PC-3 (cell line): ENCODE results near the gene SVOPL. TPM values are rescaled to one million over a fixed set of nuclear protein-coding genes. Genes with fewer than 3 reads are reported as not detected.

ENCODE experiments used
- ATAC-seq: fragments of 200-7000 bp; cut with Tn5 transposase; 2 replicates; pipeline ENCODE4 v1.9.1; 2020; ENCODE audit warnings: mild to moderate bottlenecking, moderate library complexity
- BruUV-seq: library from RNA; stranded (reverse); fragments of 400-500 nt; replicated peaks from 2 replicates; lab custom pipeline; 2021; lab: Mats Ljungman, UMichigan
- CTCF ChIA-PET: fragments of 300-600 bp; sonication (Branson Sonifier 250); formaldehyde crosslinking; loops from one replicate; lab custom pipeline; 2022; ENCODE audit warnings: antibody characterized with exemption; lab: Charles Lee
- POLR2A ChIA-PET: fragments of 300-600 bp; sonication (Branson Sonifier 250); formaldehyde crosslinking; loops from one replicate; lab custom pipeline; 2022; ENCODE audit warnings: antibody characterized with exemption; ENCODE audit not compliant: unreplicated experiment; lab: Charles Lee
- DNase-seq: peaks from one replicate; pipeline ENCODE4 v3.0.0-alpha.2; 2015
- H2AFZ ChIP-seq: fragments of 300-600 bp; sonication (generic); 2 replicates; pipeline ENCODE4 v1.6.0; 2016; ENCODE audit warnings: antibody characterized with exemption, low read length
- H3F3A ChIP-seq: fragments of 300-600 bp; sonication (generic); one replicate; pipeline ENCODE4 v1.6.0; 2017; ENCODE audit warnings: antibody characterized with exemption, low read length, control low read depth, mild to moderate bottlenecking; ENCODE audit not compliant: unreplicated experiment
- H3K27ac ChIP-seq: fragments of 300-600 bp; sonication (generic); 2 replicates; pipeline ENCODE4 v1.5.1; 2016; ENCODE audit warnings: mild to moderate bottlenecking, low read length
- H3K27me3 ChIP-seq: fragments of 300-600 bp; sonication (generic); 2 replicates; pipeline ENCODE4 v1.6.1; 2016; ENCODE audit warnings: low read length, mixed read lengths
- H3K36me3 ChIP-seq: fragments of 300-600 bp; sonication (generic); 2 replicates; pipeline ENCODE4 v1.6.1; 2016; ENCODE audit warnings: low read depth, mixed run types, low read length, mixed read lengths
- H3K4me1 ChIP-seq: fragments of 300-600 bp; sonication (generic); 2 replicates; pipeline ENCODE4 v1.5.1; 2016; ENCODE audit warnings: low read length; ENCODE audit not compliant: insufficient read depth
- H3K4me2 ChIP-seq: fragments of 300-600 bp; sonication (generic); 2 replicates; pipeline ENCODE4 v1.6.0; 2016; ENCODE audit warnings: low read length
- H3K4me3 ChIP-seq: fragments of 300-600 bp; sonication (generic); 2 replicates; pipeline ENCODE4 v1.5.1; 2016; ENCODE audit warnings: mild to moderate bottlenecking, low read length, mixed read lengths
- H3K79me2 ChIP-seq: fragments of 300-600 bp; sonication (generic); 2 replicates; pipeline ENCODE4 v1.6.1; 2017; ENCODE audit warnings: low read length, mixed read lengths
- H3K9ac ChIP-seq: fragments of 300-600 bp; sonication (generic); 2 replicates; pipeline ENCODE4 v1.6.0; 2016; ENCODE audit warnings: mild to moderate bottlenecking, low read length
- H3K9me2 ChIP-seq: fragments of 300-600 bp; sonication (generic); replicated peaks from 2 replicates; pipeline ENCODE4 v1.6.1; 2016; ENCODE audit warnings: mixed run types, low read length, mixed read lengths
- H3K9me3 ChIP-seq: fragments of 300-600 bp; sonication (generic); 2 replicates; pipeline ENCODE4 v1.6.1; 2016; ENCODE audit warnings: low read length, mixed read lengths
- H4K20me1 ChIP-seq: fragments of 300-600 bp; sonication (generic); 2 replicates; pipeline ENCODE4 v1.6.1; 2016; ENCODE audit warnings: low read length, mixed read lengths
- CTCF ChIP-seq: fragments of 300-600 bp; sonication (generic); conservative IDR thresholded peaks from 2 replicates; pipeline ENCODE4 v1.5.1; 2017; ENCODE audit warnings: antibody characterized with exemption, low read depth, mild to moderate bottlenecking, low read length
- EZH2 ChIP-seq: fragments of 300-600 bp; sonication (generic); IDR thresholded peaks from one replicate; pipeline ENCODE4 v1.6.1; 2017; ENCODE audit warnings: antibody characterized with exemption, mild to moderate bottlenecking, low read length; ENCODE audit not compliant: unreplicated experiment
- EZH2phosphoT487 ChIP-seq: fragments of 300-600 bp; sonication (generic); IDR thresholded peaks from 2 replicates; pipeline ENCODE4 v1.6.1; 2018; ENCODE audit warnings: mild to moderate bottlenecking, antibody characterized with exemption, low read length, borderline replicate concordance
- intact Hi-C: fragments of 100-400 bp; cut with micrococcal nuclease; formaldehyde crosslinking; loops from 2 replicates; pipeline ENCODE4 v1.9.0; 2023
- total RNA-seq: library from RNA; depleted of rRNA; stranded (reverse); fragments of >200 nt; gene quantifications from 2 replicates; pipeline ENCODE4 v1.2.3, GENCODE V29; 2014

Gene SVOPL
- total RNA-seq, 1 experiment from 2014 or later = not detected

DNA sequence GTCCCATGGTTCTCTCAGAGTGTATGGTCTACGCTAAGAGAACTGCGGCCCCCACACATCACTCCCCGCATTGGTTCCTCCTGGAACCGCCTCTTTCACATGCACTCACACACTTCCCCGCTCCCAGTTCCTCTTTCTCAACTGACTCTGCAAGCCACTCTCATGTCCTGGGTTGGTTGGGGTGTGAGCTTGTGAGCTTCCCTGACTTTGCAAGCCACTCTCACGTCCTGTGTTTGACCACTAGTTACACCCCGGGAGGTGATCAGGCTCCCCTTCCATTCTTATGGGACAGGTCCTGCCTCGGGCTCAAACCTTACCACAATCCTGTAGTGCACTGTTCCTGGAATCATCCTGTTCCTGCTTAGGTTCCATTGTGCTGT lies 136.1 kb downstream of the SVOPL start:
- no TSS peak for BruUV-seq
- H3K4me3 ChIP-seq = no peak overlapping the region

GRCh38 chr7:138564365-138564764 lies 136.8 kb downstream of the SVOPL start:
- no peak overlapping the region for H2AFZ ChIP-seq
- 0 out of 2 replicates have a peak, but pooled peaks cover 3% of the 10 kb centered on the region for H3K9me3 ChIP-seq
- no peaks in the 10 kb centered on the region for H3K27me3 ChIP-seq
- H3K27ac ChIP-seq = no peak overlapping the region
- H3K4me3 ChIP-seq = peak overlapping the region; percentile 30; the same call in 1 of the 2 replicates
- H3K9ac ChIP-seq = no peak overlapping the region
- peaks cover 61% of the 10 kb centered on the region for H3K36me3 ChIP-seq
- peaks cover 6% of the 10 kb centered on the region; the same call in 1 of the 2 replicates for H3K4me1 ChIP-seq
- BruUV-seq = no TSS peak
- CTCF ChIA-PET = no interaction called here
- POLR2A ChIA-PET = no interaction called here
- no peaks in the 10 kb centered on the region for H3F3A ChIP-seq
- peak overlapping the region; percentile 53 for H3K4me2 ChIP-seq
- TF ChIP-seq EZH2phosphoT487 (no peak), CTCF (no peak), EZH2 (no peak)
- ATAC-seq (peak; percentile 15; the same call in 1 of the 2 replicates), DNase-seq (peak; percentile 69)
- no peaks in the 10 kb centered on the region for H3K9me2 ChIP-seq
- intact Hi-C loops = no loop called here
- no peaks in the 10 kb centered on the region for H3K79me2 ChIP-seq
- H4K20me1 ChIP-seq = no peaks in the 10 kb centered on the region

More for the DNA sequence above, 136.1 kb downstream of the SVOPL start:
- H4K20me1 ChIP-seq = no peaks in the 10 kb centered on the region
- H2AFZ ChIP-seq = no peak overlapping the region
- no peaks in the 10 kb centered on the region for H3K79me2 ChIP-seq
- intact Hi-C loops = no loop called here
- 0 out of 2 replicates have a peak, but pooled peaks cover 3% of the 10 kb centered on the region for H3K9me3 ChIP-seq
- H3F3A ChIP-seq = no peaks in the 10 kb centered on the region
- no peak overlapping the region for H3K4me2 ChIP-seq
- CTCF ChIA-PET = no interaction called here
- DNase-seq = no peak
- TF ChIP-seq CTCF = no peak
- POLR2A ChIA-PET = no interaction called here
- no peaks in the 10 kb centered on the region for H3K9me2 ChIP-seq
- H3K27me3 ChIP-seq = no peaks in the 10 kb centered on the region
- peaks cover 6% of the 10 kb centered on the region; the same call in 1 of the 2 replicates for H3K4me1 ChIP-seq
- H3K27ac ChIP-seq = no peak overlapping the region
- H3K36me3 ChIP-seq = peaks cover 54% of the 10 kb centered on the region
- H3K9ac ChIP-seq = no peak overlapping the region
- ATAC-seq = no peak

- Histone ChIP-seq H3K27me3 (no peaks in the 10 kb centered on the region), H3K4me1 (peaks cover 6% of the 10 kb centered on the region; the same call in 1 of the 2 replicates), H3K4me3 (peak overlapping the region; percentile 30; the same call in 1 of the 2 replicates), H3K9me2 (no peaks in the 10 kb centered on the region), H2AFZ (no peak overlapping the region), H3F3A (no peaks in the 10 kb centered on the region), H3K27ac (no peak overlapping the region), H4K20me1 (no peaks in the 10 kb centered on the region), H3K9me3 (0 out of 2 replicates have a peak, but pooled peaks cover 3% of the 10 kb centered on the region), H3K36me3 (peaks cover 66% of the 10 kb centered on the region), H3K9ac (no peak overlapping the region), H3K4me2 (peak overlapping the region; percentile 53), H3K79me2 (no peaks in the 10 kb centered on the region)
- ChIA-PET CTCF (no interaction called here), POLR2A (no interaction called here)
- BruUV-seq = no TSS peak
- DNase-seq (no peak), ATAC-seq (no peak)
- intact Hi-C loops = no loop called here
- TF ChIP-seq CTCF (no peak), EZH2phosphoT487 (no peak), EZH2 (no peak)
Observed at GRCh38 chr7:138563808-138564207, 137.4 kb downstream of the SVOPL start.
